Activated CD8-positive, alpha-beta T cell treated with anti-CD3 and anti-CD28 coated beads, Interleukin-2, amount 10 ng/mL, durations not matched to agents 7 days and 5 days (primary cell): ENCODE results near the gene FGF22. TPM values are rescaled to one million over a fixed set of nuclear protein-coding genes. Genes with fewer than 3 reads are reported as not detected.

Experiments
- ATAC-seq: fragments of 150-1000 bp; cut with Tn5 transposase; one replicate; pipeline ENCODE4 v1.10.0; 2021; ENCODE audit warnings: moderate library complexity
- CTCF ChIA-PET: fragments of 350-600 bp; sonication (Branson Sonifier 250); formaldehyde crosslinking; loops from one replicate; lab custom pipeline; 2021; ENCODE audit warnings: antibody characterized with exemption; lab: Charles Lee
- POLR2A ChIA-PET: fragments of 350-600 bp; sonication (Branson Sonifier 250); formaldehyde crosslinking; loops from one replicate; lab custom pipeline; 2021; ENCODE audit warnings: antibody characterized with exemption; lab: Charles Lee
- DNase-seq: peaks from one replicate; pipeline ENCODE4 v3.0.0-alpha.2; 2020
- H3K27ac Mint-ChIP-seq: one replicate; pipeline ENCODE4 v1.8.0; 2021; ENCODE audit warnings: mild to moderate bottlenecking, mixed read lengths
- H3K27me3 Mint-ChIP-seq: one replicate; pipeline ENCODE4 v1.8.0; 2021; ENCODE audit warnings: low read depth, mixed read lengths
- H3K36me3 Mint-ChIP-seq: one replicate; pipeline ENCODE4 v1.8.0; 2021; ENCODE audit warnings: low read depth, mixed read lengths
- H3K4me1 Mint-ChIP-seq: one replicate; pipeline ENCODE4 v1.8.0; 2021; ENCODE audit warnings: low read depth, mixed read lengths
- H3K4me3 Mint-ChIP-seq: one replicate; pipeline ENCODE4 v1.8.0; 2021; ENCODE audit warnings: mild to moderate bottlenecking, mixed read lengths
- H3K9me3 Mint-ChIP-seq: one replicate; pipeline ENCODE4 v1.8.0; 2022; ENCODE audit warnings: mixed read lengths; ENCODE audit not compliant: insufficient read depth
- total RNA-seq, 2 experiments: library from RNA; stranded (reverse); gene quantifications; one replicate each; pipeline ENCODE4 v1.2.3, GENCODE V29; 2021

FGF22 gene
- total RNA-seq, 2 experiments from 2014 or later, result not detected

GRCh38 chr19:681029-682019 lies 41.6 kb downstream of the FGF22 start:
- no peak for ATAC-seq
- ChIA-PET POLR2A (no interaction called here), CTCF (interaction anchor here (0.9 to 2.3 kb wide), 3 partner anchors 23 to 70 kb away, joined by 3 to 6 read pairs (median 6); no protein-coding TSS in a partner anchor)
- peak; percentile 92 for DNase-seq
- peak overlapping the region; percentile 98 for H3K27ac Mint-ChIP-seq
- no peaks in the 10 kb centered on the region for H3K36me3 Mint-ChIP-seq
- peaks cover 9% of the 10 kb centered on the region for H3K4me1 Mint-ChIP-seq
- peak overlapping the region; percentile 83 for H3K4me3 Mint-ChIP-seq
- H3K9me3 Mint-ChIP-seq, result no peaks in the 10 kb centered on the region
- peaks cover 3% of the 10 kb centered on the region for H3K27me3 Mint-ChIP-seq

DNA sequence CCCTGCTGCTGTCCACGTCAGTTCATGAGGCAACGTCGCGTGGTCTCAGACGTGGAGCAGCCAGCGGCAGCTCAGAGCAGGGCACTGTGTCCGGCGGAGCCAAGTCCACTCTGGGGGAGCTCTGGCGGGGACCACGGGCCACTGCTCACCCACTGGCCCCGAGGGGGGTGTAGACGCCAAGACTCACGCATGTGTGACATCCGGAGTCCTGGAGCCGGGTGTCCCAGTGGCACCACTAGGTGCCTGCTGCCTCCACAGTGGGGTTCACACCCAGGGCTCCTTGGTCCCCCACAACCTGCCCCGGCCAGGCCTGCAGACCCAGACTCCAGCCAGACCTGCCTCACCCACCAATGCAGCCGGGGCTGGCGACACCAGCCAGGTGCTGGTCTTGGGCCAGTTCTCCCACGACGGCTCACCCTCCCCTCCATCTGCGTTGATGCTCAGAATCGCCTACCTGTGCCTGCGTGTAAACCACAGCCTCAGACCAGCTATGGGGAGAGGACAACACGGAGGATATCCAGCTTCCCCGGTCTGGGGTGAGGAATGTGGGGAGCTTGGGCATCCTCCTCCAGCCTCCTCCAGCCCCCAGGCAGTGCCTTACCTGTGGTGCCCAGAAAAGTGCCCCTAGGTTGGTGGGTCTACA lies 43.1 kb downstream of the FGF22 start:
- H3K27me3 Mint-ChIP-seq, result no peaks in the 10 kb centered on the region
- H3K36me3 Mint-ChIP-seq, result no peaks in the 10 kb centered on the region
- H3K4me3 Mint-ChIP-seq, result no peak overlapping the region
- POLR2A ChIA-PET, result no interaction called here
- DNase-seq, result no peak
- CTCF ChIA-PET, result no interaction called here
- H3K4me1 Mint-ChIP-seq, result peaks cover 9% of the 10 kb centered on the region
- no peaks in the 10 kb centered on the region for H3K9me3 Mint-ChIP-seq
- ATAC-seq, result no peak
- H3K27ac Mint-ChIP-seq, result no peak overlapping the region

DNA sequence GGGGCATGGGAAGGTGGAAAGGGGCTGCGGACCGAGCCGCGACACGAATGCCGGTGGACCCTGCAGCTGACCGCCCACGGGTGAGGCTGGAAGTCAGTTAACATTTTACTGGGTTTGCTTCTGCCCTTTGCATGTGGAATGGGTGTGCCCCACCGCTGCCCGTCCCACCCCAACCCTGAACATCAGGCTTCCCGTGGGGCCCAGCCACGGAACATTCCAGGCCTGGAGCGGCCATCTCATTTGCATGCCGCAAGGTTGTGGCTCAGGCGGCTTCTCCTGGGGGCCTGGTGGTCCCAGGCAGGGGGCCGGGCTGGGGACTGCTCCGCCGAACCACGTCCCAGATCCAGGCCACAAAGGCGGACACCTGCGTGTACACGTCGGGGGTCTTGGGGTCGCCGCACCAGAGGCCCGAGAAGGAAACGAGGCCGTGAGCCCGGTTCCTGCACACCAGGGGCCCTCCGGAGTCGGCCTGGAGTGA lies 45.8 kb downstream of the FGF22 start:
- no peaks in the 10 kb centered on the region for H3K9me3 Mint-ChIP-seq
- H3K36me3 Mint-ChIP-seq, result no peaks in the 10 kb centered on the region
- no peak overlapping the region for H3K4me3 Mint-ChIP-seq
- no peaks in the 10 kb centered on the region for H3K27me3 Mint-ChIP-seq
- ATAC-seq (no peak), DNase-seq (no peak)
- H3K27ac Mint-ChIP-seq, result no peak overlapping the region
- POLR2A ChIA-PET, result no interaction called here
- H3K4me1 Mint-ChIP-seq, result peaks cover 6% of the 10 kb centered on the region
- CTCF ChIA-PET, result no interaction called here

- Mint-ChIP-seq H3K4me3 (no peak overlapping the region), H3K9me3 (no peaks in the 10 kb centered on the region), H3K36me3 (no peaks in the 10 kb centered on the region), H3K27me3 (no peaks in the 10 kb centered on the region), H3K27ac (no peak overlapping the region), H3K4me1 (no peaks in the 10 kb centered on the region)
- ATAC-seq (no peak), DNase-seq (no peak)
- ChIA-PET POLR2A (no interaction called here), CTCF (no interaction called here)
These were observed 47.1 kb downstream of the FGF22 start for GRCh38 chr19:686589-687297.

DNA sequence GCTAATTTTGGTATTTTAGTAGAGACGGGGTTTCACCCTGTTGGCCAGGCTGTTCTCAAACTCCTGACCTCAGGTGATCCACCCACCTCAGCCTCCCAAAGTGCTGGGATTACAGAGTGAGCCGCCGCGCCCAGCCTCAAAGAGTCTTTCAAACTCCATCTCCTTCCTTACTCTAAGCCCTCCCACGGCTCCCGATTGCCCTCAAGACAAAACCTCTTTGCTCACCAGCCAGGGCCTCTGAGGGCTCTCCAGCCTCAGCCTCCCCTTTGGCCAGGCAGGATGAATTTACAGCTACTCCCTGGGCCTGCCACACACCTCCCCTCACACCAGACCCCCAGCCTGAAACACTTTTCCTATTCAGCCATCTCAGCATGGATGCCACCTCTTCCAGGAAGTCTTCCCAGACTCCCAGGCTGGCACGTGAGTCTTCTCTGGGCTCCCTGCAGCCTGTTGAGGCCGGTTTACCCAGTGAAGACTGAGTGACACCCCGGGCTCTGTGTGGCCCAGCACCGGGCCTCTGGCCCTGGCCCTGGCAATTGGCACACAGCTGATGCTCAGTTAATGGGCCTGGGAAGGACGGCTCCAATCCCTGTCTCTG lies 48.0 kb downstream of the FGF22 start:
- no peak overlapping the region for H3K4me3 Mint-ChIP-seq
- no peaks in the 10 kb centered on the region for H3K4me1 Mint-ChIP-seq
- H3K9me3 Mint-ChIP-seq, result no peaks in the 10 kb centered on the region
- ATAC-seq (no peak), DNase-seq (no peak)
- ChIA-PET POLR2A (interaction anchor here (0.6 kb wide), 1 partner anchor 9 kb away, joined by 4 read pairs; no protein-coding TSS in a partner anchor), CTCF (no interaction called here)
- no peaks in the 10 kb centered on the region for H3K27me3 Mint-ChIP-seq
- H3K27ac Mint-ChIP-seq, result no peak overlapping the region
- H3K36me3 Mint-ChIP-seq, result no peaks in the 10 kb centered on the region

DNA sequence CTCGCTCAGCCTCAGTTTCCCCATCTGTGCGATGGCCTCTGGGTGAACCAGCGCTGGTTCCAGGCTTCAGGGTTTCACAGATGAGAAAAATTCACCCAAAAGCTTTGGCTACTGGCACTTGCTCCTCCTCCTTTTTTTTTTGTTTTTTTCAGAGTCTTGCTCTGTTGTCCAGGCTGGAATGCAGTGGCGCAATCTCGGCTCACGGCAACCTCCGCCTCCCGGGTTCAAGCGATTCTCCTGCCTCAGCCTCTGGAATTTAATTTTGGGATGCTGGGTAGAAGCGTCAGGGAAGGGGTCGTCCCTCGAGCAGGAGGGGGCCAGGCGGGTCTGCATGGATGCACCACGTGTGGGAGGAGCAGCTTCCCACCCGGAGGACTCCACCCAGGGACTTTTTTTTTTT lies 48.5 kb downstream of the FGF22 start:
- Mint-ChIP-seq H3K4me1 (no peaks in the 10 kb centered on the region), H3K4me3 (no peak overlapping the region), H3K27me3 (no peaks in the 10 kb centered on the region), H3K27ac (no peak overlapping the region), H3K36me3 (no peaks in the 10 kb centered on the region), H3K9me3 (no peaks in the 10 kb centered on the region)
- ATAC-seq, result no peak
- CTCF ChIA-PET, result no interaction called here
- DNase-seq, result no peak
- POLR2A ChIA-PET, result no interaction called here

GRCh38 chr19:688992-689391 lies 49.3 kb downstream of the FGF22 start:
- no peaks in the 10 kb centered on the region for H3K36me3 Mint-ChIP-seq
- H3K9me3 Mint-ChIP-seq, result no peaks in the 10 kb centered on the region
- DNase-seq (no peak), ATAC-seq (no peak)
- H3K4me3 Mint-ChIP-seq, result no peak overlapping the region
- no peak overlapping the region for H3K27ac Mint-ChIP-seq
- H3K4me1 Mint-ChIP-seq, result no peaks in the 10 kb centered on the region
- POLR2A ChIA-PET, result no interaction called here
- CTCF ChIA-PET, result no interaction called here
- H3K27me3 Mint-ChIP-seq, result no peaks in the 10 kb centered on the region

DNA sequence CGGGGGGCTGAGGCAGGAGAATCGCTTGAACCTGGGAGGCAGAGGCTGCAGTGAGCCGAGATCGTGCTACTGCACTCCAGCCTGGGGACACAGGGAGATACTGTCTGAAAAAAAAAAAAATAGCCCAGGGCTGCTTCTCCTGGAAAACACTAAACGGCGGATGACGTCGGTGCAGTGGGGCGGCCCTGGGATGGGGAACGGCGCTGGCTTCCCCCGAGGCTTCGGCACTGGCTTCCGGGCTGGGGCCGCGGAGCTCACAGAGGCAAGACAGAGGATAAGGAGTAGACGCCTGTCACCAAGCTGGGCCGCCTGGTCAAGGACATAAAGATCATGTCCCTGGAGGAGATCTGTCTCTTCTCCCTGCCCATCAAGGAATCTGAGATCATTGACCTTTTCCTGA lies 50.5 kb downstream of the FGF22 start:
- peaks cover 7% of the 10 kb centered on the region for H3K27me3 Mint-ChIP-seq
- ChIA-PET CTCF (no interaction called here), POLR2A (no interaction called here)
- no peaks in the 10 kb centered on the region for H3K36me3 Mint-ChIP-seq
- H3K9me3 Mint-ChIP-seq, result no peaks in the 10 kb centered on the region
- no peak overlapping the region for H3K4me3 Mint-ChIP-seq
- ATAC-seq (no peak), DNase-seq (no peak)
- peaks cover 5% of the 10 kb centered on the region for H3K4me1 Mint-ChIP-seq
- no peak overlapping the region for H3K27ac Mint-ChIP-seq

Other genes with a start within 250 kb of the FGF22 start
- gene C2CD4C, start 230.7 kb upstream of the FGF22 start, total RNA-seq, result not detected
- gene SHC2, start 178.8 kb upstream of the FGF22 start, total RNA-seq, result not detected
- under 1 TPM; 0.16 to 0.39 TPM for gene MADCAM1, start 143.4 kb upstream of the FGF22 start, total RNA-seq
- 10 to 100 TPM; 20.1 to 20.7 TPM for gene TPGS1, start 132.4 kb upstream of the FGF22 start, total RNA-seq
- 10 to 100 TPM; 49.0 to 53.0 TPM for gene CDC34, start 108.1 kb upstream of the FGF22 start, total RNA-seq
- 10 to 100 TPM; 86.9 to 87.3 TPM for gene GZMM, start 95.8 kb upstream of the FGF22 start, total RNA-seq
- 100 to 1,000 TPM; 207 to 217 TPM for gene BSG, start 67.3 kb upstream of the FGF22 start, total RNA-seq
- 1 to 10 TPM in 1 of 2 experiments, under 1 TPM in 1; 0.84 to 1.3 TPM for gene HCN2, start 50.0 kb upstream of the FGF22 start, total RNA-seq
- 10 to 100 TPM; 50.6 to 51.0 TPM for gene POLRMT, start 6.3 kb upstream of the FGF22 start, total RNA-seq
- 10 to 100 TPM; 71.3 to 78.4 TPM for gene RNF126, start 23.3 kb downstream of the FGF22 start, total RNA-seq
- 1 to 10 TPM; 2.2 to 3.0 TPM for gene FSTL3, start 36.5 kb downstream of the FGF22 start, total RNA-seq
- not detected for gene PRSS57, start 55.6 kb downstream of the FGF22 start, total RNA-seq
- gene PALM, start 69.1 kb downstream of the FGF22 start, total RNA-seq, result not detected
- not detected for gene MISP, start 111.2 kb downstream of the FGF22 start, total RNA-seq
- gene PTBP1, start 157.6 kb downstream of the FGF22 start, total RNA-seq, result 100 to 1,000 TPM; 524 to 526 TPM
- not detected for gene PLPPR3, start 182.1 kb downstream of the FGF22 start, total RNA-seq
- gene AZU1, start 188.0 kb downstream of the FGF22 start, total RNA-seq, result not detected
- gene PRTN3, start 201.1 kb downstream of the FGF22 start, total RNA-seq, result not detected
- gene ELANE, start 212.4 kb downstream of the FGF22 start, total RNA-seq, result not detected
- gene CFD, start 219.8 kb downstream of the FGF22 start, total RNA-seq, result 1 to 10 TPM; 2.1 to 2.2 TPM